GM18526 (cell line): Measurements from ENCODE around the gene MPL.

ENCODE experiments used
- POLR2A ChIP-seq: IDR thresholded peaks from 3 replicates; pipeline ENCODE4 v1.6.1; 2011; ENCODE audit not compliant: insufficient read length; ENCODE audit errors: extremely low read depth

The MPL gene

DNA sequence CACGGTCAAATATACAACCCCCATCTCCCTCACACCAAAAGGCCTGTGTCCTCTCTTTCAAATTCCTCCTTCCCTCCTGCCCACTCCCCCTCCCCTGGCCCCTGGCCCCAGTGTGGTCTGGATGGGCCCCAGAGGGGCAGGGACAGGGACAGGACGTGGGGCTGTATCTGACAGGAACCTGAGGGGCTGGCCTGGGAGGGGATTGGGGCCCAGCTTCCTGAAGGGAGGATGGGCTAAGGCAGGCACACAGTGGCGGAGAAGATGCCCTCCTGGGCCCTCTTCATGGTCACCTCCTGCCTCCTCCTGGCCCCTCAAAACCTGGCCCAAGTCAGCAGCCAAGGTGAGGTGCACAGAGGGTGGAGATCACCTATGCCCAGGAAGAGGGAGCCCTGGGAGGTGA, at the start of gene MPL:
TSS of gene MPL (plus strand) at position 231 of the 400 bp plus-strand sequence. CDS start at position 262, 31 bp downstream.
- TF ChIP-seq POLR2A: no peak

DNA sequence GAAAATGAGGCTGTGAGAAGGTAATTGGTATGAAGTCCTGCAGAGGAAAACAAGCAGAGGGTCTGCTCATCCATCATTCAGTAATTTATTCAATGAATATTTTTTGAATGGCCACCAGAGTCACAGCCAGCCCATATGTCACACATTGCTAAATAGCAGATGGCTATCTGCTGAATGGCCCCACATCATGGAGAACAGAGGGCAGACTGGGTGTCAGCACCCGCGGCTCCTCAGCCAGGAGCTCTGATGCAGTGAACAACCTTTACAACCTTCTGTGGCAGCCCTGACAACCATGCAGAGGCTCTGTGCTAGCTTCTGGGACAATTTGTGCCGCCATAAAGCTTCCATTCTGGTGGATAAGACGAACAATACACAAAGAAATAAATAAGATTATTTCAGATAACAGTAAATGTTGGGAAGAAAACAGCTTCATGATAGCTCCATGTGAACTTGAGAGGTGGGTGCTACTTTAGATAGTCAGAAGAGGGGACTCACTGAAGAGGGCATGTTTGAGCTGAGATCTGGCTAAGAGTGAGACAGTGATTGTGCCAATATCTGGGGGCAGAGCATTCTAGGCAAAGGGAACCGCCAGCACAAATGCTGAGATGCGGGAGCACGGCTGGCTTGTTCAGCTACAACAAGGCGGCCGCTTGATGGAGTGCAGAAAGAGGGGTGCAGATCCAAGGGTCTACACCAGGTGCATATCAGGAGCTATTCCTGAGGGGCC, 49.4 kb upstream of the MPL start:
- TF ChIP-seq POLR2A: no peak

DNA sequence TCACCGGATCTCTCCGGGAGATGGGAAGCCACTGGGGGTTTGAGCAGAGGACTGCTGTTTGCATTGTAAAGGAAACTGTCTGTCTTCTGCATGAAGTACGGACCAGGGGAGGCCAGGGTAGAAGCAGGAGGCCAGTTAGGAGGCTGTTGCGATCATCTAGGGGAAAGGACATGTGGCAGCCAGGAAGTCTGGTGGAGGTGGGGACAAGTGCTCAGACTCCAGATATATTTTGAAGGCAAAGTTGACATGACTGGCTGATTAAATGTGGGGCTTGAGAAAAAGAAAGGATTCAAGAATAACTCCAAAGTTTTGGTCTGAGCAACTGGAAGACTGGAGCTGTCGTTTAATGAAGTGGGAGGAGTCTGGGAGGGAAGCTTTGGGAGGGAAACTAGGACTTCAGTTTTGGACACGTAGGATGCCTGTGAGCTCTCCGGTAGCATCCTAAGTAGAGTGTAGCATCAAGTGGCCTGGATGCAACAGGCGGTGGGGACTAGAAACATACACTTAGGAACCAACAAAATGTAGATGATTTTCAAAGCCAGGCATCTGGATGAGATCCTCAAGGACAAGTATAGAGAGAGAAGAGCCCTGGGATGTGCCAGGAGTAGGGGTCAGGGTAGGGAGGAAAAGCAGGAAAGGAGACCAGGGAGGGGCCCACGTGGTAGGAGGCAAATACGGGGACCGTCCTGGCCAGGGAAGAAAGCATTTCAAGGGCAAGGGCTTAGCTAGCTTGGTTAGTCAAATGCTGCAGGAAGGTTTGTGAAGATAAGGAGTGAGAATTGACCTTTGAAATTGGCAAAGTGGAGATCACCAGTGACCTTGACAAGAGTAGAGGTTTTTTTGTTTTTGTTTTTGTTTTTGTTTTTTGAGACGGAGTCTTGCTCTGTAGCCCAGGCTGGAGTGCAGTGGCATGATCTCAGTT, 48.6 kb upstream of the MPL start:
- no peak for TF ChIP-seq POLR2A

DNA sequence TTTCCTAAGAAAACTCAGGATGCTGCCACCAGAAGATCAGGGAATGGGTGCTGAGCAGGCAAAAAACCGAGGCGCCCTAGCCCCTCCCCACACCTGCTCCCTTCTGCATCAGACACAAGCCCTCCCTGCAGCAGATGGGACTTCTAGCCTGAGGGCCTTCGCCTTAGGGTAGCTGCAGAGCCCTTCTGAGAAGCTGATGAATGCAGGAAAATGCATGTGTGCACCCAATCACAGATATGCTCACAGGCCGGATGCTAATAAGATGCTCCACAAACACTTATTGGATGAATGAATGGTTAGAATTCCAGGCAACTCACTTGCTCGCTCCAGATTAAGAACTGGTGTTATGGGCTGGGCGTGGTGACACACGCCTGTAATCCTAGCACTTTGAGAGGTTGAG, 45.4 kb upstream of the MPL start:
- TF ChIP-seq POLR2A: no peak

DNA sequence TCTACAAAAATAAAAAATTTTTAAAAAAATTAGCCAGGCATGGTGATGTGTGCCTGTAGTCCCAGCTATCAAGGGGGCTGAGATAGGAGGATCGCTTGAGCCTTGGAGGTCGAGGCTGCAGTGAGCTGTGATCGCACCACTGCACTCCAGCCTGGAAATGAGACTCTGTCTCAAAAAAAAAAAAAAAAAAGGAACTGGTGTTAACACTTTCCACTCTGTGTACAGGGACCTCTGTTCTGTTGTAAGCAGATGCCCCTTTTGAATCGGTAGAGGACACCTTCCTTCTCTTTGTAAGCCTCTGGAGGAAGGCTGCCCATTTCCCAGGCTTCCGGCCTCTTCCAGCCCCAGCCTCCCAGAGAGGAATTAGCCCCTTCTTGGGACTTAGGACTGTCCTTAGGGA, 44.9 kb upstream of the MPL start:
- no peak for TF ChIP-seq POLR2A

- no peak for TF ChIP-seq POLR2A
Observed at GRCh38 chr1:43293176-43293575, 44.4 kb upstream of the MPL start.

DNA sequence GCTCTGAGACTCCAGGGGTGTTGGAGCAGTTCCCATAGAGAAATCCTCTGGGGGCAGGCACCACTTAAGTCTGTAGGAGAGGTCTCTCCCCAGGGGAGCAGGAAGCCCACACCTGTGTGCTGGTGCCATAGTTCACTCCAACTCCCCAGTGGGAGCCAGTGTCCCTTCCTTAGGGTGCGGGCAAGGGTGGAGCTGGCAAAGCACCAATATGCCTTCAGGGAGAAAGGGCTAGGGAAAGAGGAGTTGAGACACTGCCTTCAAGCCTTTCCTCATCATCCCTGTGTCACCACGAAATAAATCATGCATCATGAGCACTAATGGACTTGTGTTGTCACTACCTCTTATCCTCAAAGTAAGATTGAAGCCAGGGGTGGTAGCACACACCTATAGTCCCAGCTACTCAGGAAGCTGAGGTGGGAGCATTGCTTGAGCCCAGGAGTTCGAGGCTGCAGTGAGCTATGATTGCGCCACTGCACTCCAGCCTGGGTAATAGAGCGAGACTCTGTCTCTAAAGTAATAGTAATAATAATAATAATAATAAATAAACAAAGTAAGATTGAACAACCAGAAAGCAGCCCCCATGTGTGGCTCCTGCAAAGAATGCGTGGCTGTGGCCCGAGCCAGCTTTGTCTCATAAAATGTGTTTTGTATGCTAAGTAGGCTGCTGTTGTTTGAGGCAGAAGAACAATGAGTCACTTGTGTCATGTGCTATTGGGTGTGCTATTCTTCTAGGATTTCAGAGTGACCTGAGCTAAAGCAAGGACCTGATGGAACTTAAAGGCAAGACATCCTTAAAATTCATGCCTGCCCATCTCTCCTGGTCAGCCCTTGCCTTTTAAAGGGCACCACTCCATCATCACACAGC, 43.5 kb upstream of the MPL start:
- no peak for TF ChIP-seq POLR2A

GRCh38 chr1:43294761-43295160, 42.9 kb upstream of the MPL start:
- no peak for TF ChIP-seq POLR2A

- no peak for TF ChIP-seq POLR2A
Observed at GRCh38 chr1:43296207-43296606, 41.4 kb upstream of the MPL start.

- TF ChIP-seq POLR2A: no peak
Observed at GRCh38 chr1:43298055-43298454, 39.6 kb upstream of the MPL start.

- no peak for TF ChIP-seq POLR2A
Observed at GRCh38 chr1:43299101-43299500, 38.5 kb upstream of the MPL start.

DNA sequence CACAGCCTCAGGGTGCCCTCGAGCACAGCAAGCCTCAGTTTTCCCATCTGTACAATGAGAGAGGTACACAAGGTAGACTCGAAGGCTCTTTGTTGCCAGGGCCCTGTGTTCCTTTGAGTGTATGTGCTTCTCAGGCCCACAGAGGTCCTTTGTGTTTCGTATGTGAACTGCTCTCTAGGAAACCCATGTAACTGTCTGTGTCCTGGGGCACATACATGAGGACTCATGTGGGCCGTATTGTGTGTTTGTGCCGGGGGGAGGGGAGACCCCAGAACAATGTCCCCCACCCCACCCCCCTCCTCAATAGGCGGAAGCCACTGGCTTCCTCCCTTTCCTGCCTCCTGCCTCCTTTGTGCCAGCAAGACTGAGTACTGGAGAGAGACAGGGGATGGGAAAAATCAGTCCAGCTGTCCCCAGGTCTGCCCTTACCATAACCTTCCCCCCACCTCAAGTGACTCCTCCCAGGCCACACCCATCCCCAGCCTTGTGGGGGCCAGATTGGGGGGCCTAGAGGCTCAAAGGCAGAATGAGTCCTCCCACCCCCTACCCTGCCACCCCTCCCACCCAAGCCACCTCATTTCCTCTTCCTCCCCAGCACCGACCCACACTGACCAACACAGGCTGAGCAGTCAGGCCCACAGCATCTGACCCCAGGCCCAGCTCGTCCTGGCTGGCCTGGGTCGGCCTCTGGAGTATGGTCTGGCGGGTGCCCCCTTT, 37.1 kb upstream of the MPL start, which contains the start of gene TIE1:
TSS of gene TIE1 (plus strand) at position 605 of the 717 bp plus-strand sequence. CDS start at position 695, 90 bp downstream.
- no peak for TF ChIP-seq POLR2A

- no peak for TF ChIP-seq POLR2A
Observed at GRCh38 chr1:43302201-43302600, 35.4 kb upstream of the MPL start.

GRCh38 chr1:43302721-43303470, 34.7 kb upstream of the MPL start:
- TF ChIP-seq POLR2A: no peak
